GM18951 (cell line): ENCODE measurements around the gene OR2J1.
"Not testable (repeated sequence)": the region's sequence is repeated elsewhere in the genome, so short reads cannot be mapped to it uniquely, and the experiment has no call there.

Experiments used
- POLR2A ChIP-seq: IDR thresholded peaks from 4 replicates; pipeline ENCODE4 v1.6.1; 2011; ENCODE audit warnings: mild to moderate bottlenecking; ENCODE audit not compliant: insufficient read length, insufficient read depth; ENCODE audit errors: extremely low read depth
- in situ Hi-C: fragments of 300-500 bp; cut with MboI; formaldehyde crosslinking; loops from one replicate; pipeline ENCODE4 v1.12.0; 2022; ENCODE audit warnings: low sequenced_read_pairs, mixed read lengths, inconsistent platforms; ENCODE audit not compliant: unreplicated experiment

Gene OR2J1

GRCh38 chr6:29099190-29099589, at the start of gene OR2J1:
TSS of gene OR2J1 (plus strand) at chr6:29099490. CDS start at chr6:29100943, 1,453 bp downstream.
- in situ Hi-C loops, result no loop called here
- no peak for TF ChIP-seq POLR2A

GRCh38 chr6:29051680-29052079, 47.6 kb upstream of the OR2J1 start:
- no peak for TF ChIP-seq POLR2A
- in situ Hi-C loops, result no loop called here

- in situ Hi-C loops, result no loop called here
- TF ChIP-seq POLR2A, result no peak
Measured at GRCh38 chr6:29071831-29072723, 27.2 kb upstream of the OR2J1 start.

DNA sequence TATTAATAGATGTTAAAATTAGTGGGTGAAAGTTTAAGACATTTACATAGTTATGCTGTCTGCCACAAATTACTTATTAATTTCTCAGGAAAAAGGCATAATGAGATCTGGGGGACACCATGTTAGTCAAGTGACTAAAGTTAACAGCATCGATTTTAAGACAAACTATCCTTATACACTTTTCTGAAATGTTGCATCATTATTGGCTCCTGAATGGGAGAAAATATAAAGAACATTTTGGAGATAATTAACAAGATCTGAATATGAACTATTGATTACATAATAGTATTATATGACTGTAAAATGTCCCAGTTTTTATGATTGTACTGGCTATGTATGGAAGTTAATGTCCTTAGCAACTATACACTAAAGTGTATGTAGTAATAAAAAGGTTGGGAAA, 20.1 kb upstream of the OR2J1 start:
- TF ChIP-seq POLR2A, result no peak
- in situ Hi-C loops, result no loop called here

- in situ Hi-C loops, result no loop called here
- TF ChIP-seq POLR2A, result no peak
Measured at GRCh38 chr6:29081312-29081711, 18.0 kb upstream of the OR2J1 start.

GRCh38 chr6:29082457-29082856, 16.8 kb upstream of the OR2J1 start:
- in situ Hi-C loops, result no loop called here
- no peak for TF ChIP-seq POLR2A

DNA sequence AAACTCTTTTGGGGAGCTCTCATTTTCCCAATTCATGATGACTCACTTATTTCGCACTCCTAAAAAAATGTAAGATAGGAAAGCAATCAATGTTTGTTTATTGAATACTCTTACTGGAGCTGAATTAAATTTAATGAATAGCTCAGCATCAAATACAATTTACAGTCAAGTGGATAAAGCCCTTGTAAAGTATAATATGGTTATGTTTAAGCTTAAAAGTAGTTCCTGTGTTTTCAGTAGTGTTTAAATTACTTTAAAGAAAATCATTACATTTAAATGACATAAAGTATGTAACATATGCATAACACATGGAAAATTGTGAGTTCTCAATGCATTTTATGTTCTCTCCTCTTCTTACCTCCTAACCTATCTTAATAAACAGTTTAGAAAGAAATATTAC, 12.1 kb upstream of the OR2J1 start, which contains the start of gene OR2B3:
Gene OR2B3, minus strand, starts transcription at position 101 of the 400 bp plus-strand sequence. Its CDS starts 65 bp downstream, at position 36.
- no peak for TF ChIP-seq POLR2A
- in situ Hi-C loops, result no loop called here

- TF ChIP-seq POLR2A, result no peak
- in situ Hi-C loops, result no loop called here
Measured at GRCh38 chr6:29092957-29093356, 6.3 kb upstream of the OR2J1 start.

- in situ Hi-C loops, result no loop called here
- TF ChIP-seq POLR2A, result no peak
Measured at GRCh38 chr6:29097803-29098202, 1.5 kb upstream of the OR2J1 start.

DNA sequence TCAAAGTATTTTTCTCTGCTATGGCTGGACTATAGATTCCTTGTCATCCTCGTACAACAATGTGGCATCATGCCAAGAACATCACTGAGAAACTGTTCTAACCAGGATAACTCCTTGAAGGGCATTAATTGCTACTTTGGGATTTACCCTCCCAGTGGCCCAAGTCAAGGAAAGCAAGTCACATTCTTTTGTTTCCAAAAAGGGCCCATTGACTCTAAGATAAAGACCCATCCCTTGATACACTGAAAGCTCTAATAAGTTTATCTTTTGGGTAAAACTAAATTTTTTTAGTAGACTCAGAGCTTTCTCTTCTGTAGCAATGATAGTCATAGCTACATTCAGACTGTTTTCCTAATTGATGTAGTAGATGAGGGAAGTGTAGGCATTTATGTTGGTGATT, 8.5 kb downstream of the OR2J1 start, which contains the start of gene OR2J3:
Gene OR2J3, plus strand, starts transcription at position 301 of the 400 bp plus-strand sequence. CDS start 3,833 bp downstream, outside the sequence.
- no peak for TF ChIP-seq POLR2A
- in situ Hi-C loops, result no loop called here

GRCh38 chr6:29112135-29112534, 12.8 kb downstream of the OR2J1 start:
- TF ChIP-seq POLR2A, result no peak

DNA sequence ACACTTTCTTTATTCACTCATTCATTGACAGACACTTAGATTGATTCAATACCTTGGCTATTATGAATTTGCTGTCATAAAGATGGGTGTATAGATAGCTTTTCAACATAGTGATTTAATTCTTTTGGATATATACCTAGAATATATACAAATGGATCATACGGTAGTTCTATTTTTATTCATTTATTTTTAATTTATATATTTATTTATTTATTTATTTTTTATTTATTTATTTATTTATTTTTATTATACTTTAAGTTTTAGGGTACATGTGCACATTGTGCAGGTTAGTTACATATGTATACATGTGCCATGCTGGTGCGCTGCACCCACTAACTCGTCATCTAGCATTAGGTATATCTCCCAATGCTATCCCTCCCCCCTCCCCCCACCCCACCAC, 15.7 kb downstream of the OR2J1 start:
- in situ Hi-C loops, result not testable (repeated sequence)

More at GRCh38 chr6:29112135-29112534, 12.8 kb downstream of the OR2J1 start:
- in situ Hi-C loops, result no loop called here

DNA sequence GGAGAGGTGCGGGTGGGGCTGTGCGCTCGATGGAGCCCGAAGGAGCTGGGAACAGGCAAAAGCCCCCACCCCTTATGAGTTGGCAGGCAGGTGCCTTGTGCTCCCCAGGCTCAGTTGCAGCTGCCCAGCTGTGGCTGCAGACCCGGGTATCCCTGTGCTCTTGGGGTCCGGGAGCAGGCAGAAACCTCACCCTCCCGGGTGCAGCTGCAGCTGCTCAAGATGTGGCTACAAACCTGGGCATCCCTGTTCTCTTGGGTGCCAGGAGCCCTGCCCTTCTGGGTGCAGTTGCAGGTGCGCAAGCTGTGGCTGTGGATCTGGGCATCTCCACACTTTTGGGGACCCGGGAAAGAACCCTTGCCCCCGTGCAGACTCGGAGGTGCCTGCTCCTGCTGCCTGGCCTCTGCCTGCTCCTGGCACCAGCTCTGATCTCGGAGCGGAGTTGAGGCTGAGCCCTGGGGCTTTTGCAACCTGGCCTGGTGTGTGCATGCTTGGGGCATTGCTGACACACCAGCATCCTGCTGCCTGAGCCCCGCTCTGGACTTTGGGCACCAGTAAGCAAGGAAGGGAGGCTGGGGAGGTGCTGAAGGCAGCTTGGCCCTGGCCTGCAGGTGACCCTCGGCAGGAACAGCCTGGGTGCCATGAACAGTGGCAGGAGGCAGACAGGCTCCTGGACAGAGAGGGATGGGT, 30.2 kb downstream of the OR2J1 start:
- in situ Hi-C loops, result no loop called here
- TF ChIP-seq POLR2A, result no peak

- in situ Hi-C loops, result no loop called here
- no peak for TF ChIP-seq POLR2A
Measured at GRCh38 chr6:29130644-29131043, 31.4 kb downstream of the OR2J1 start.
